MCF 10A (cell line): ENCODE measurements around the gene S1PR5. TPM values are rescaled to one million over a fixed set of nuclear protein-coding genes. Genes with fewer than 3 reads are reported as not detected.

Source experiments
- BruUV-seq: library from RNA; stranded (reverse); fragments of 400-500 nt; replicated peaks from 2 replicates; lab custom pipeline; 2021; lab: Mats Ljungman, UMichigan
- CTCF ChIA-PET: fragments of 300-600 bp; sonication (Branson Sonifier 250); formaldehyde crosslinking; extraction: SDS; loops from one replicate; lab custom pipeline; 2021; ENCODE audit warnings: antibody characterized with exemption, inconsistent platforms; lab: Yijun Ruan, JAX
- POLR2A ChIA-PET: fragments of 300-600, 350-650 bp; sonication (Branson Sonifier 250); formaldehyde crosslinking; extraction: SDS; loops from one replicate; lab custom pipeline; 2020; ENCODE audit warnings: antibody characterized with exemption, inconsistent platforms; lab: Yijun Ruan, JAX
- DNase-seq: peaks from one replicate; pipeline ENCODE4 v3.0.0-alpha.2; 2018; ENCODE audit not compliant: unreplicated experiment
- H3K27ac Mint-ChIP-seq: one replicate; pipeline ENCODE4 v1.8.0; 2022; ENCODE audit warnings: mild to moderate bottlenecking, low read depth, mixed read lengths; ENCODE audit not compliant: unreplicated experiment
- H3K27me3 Mint-ChIP-seq: one replicate; pipeline ENCODE4 v1.8.0; 2022; ENCODE audit warnings: mixed read lengths; ENCODE audit not compliant: insufficient read depth, unreplicated experiment
- H3K36me3 Mint-ChIP-seq: one replicate; pipeline ENCODE4 v1.8.0; 2022; ENCODE audit warnings: mild to moderate bottlenecking, moderate library complexity, mixed read lengths; ENCODE audit not compliant: insufficient read depth, unreplicated experiment
- H3K4me1 Mint-ChIP-seq: one replicate; pipeline ENCODE4 v1.8.0; 2022; ENCODE audit warnings: mixed read lengths; ENCODE audit not compliant: insufficient read depth, unreplicated experiment
- H3K4me3 Mint-ChIP-seq: one replicate; pipeline ENCODE4 v1.8.0; 2022; ENCODE audit warnings: mild to moderate bottlenecking, moderate library complexity, mixed read lengths; ENCODE audit not compliant: unreplicated experiment
- H3K9me3 Mint-ChIP-seq: one replicate; pipeline ENCODE4 v1.8.0; 2022; ENCODE audit warnings: mixed read lengths; ENCODE audit not compliant: unreplicated experiment
- intact Hi-C: fragments of 100-400 bp; cut with micrococcal nuclease; formaldehyde crosslinking; loops from 2 replicates; pipeline ENCODE4 v1.14.1; 2022
- total RNA-seq: library from RNA; stranded (reverse); gene quantifications from 2 replicates; pipeline ENCODE4 v1.2.3, GENCODE V29; 2022
- TF ChIP-seq, protein P1 (sequence below): fragments of 200-600 bp; IDR thresholded peaks from one replicate; pipeline ENCODE4 v1.8.0; 2022; ENCODE audit warnings: antibody characterized with exemption, mild to moderate bottlenecking; ENCODE audit not compliant: unreplicated experiment

Gene S1PR5
- total RNA-seq, 1 experiment from 2014 or later: not detected

DNA sequence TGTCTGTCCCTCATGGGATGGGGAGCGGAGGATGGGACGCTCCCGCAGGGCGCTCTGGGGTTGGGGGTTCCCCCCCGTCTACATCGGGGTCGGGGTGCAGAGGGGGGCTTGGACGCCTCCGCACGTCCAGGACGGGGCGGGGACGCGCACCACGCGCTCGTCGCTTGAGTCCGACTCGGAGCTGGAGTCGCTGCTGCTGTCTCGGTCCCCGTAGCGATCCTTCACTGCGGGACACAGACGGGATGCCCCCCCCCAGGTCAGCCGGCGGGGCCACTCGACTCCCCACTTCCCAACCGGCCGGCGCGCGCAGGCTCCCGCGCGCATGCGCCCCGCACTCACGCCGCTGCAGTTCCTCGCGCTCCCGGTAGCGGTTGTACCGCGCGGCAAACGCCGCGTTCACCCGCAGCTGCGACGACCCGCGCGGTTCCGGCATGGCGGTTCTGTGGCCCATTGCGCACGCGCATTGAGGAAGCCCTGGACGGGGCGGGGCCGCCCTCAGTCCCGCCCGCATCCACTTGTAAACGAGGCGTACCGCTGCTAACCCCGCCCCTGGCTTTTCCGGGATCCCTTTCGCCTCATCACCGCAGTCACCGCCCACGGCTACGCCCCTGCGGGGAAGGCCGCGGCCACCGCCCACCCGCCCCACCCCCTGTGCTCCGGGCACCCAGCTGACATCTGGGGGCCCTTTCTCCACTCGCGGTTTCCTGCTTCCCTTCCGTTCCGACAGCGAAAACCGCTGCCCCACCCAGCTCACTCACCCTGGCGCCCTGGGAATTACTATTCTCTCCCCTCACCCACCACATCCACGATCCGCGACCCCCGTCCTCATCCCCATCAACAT, 48.5 kb upstream of the S1PR5 start, which contains the start of gene KRI1:
TSS of gene KRI1 (minus strand) at position 444 of the 841 bp plus-strand sequence. CDS start at position 433, 11 bp downstream.
- TF ChIP-seq, protein P1, sequence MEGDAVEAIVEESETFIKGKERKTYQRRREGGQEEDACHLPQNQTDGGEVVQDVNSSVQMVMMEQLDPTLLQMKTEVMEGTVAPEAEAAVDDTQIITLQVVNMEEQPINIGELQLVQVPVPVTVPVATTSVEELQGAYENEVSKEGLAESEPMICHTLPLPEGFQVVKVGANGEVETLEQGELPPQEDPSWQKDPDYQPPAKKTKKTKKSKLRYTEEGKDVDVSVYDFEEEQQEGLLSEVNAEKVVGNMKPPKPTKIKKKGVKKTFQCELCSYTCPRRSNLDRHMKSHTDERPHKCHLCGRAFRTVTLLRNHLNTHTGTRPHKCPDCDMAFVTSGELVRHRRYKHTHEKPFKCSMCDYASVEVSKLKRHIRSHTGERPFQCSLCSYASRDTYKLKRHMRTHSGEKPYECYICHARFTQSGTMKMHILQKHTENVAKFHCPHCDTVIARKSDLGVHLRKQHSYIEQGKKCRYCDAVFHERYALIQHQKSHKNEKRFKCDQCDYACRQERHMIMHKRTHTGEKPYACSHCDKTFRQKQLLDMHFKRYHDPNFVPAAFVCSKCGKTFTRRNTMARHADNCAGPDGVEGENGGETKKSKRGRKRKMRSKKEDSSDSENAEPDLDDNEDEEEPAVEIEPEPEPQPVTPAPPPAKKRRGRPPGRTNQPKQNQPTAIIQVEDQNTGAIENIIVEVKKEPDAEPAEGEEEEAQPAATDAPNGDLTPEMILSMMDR: no peak
- intact Hi-C loops: loop anchor here (5.0 kb wide), 1 partner anchor 143 kb away; the partner anchor contains the start of gene PDE4A
- Mint-ChIP-seq H3K9me3 (no peaks in the 10 kb centered on the region), H3K27ac (peak within 1 kb of the TSS; percentile 94), H3K27me3 (no peaks in the 10 kb centered on the region), H3K4me1 (peaks cover 31% of the 10 kb centered on the region), H3K36me3 (peaks cover 19% of the 10 kb centered on the region), H3K4me3 (peak within 1 kb of the TSS; percentile 96)
- POLR2A ChIA-PET: interaction anchor here (0.7 to 5.4 kb wide), 10 partner anchors 10 to 278 kb away, joined by 3 to 23 read pairs (median 3); partner anchors contain the start of genes CDC37 and QTRT1
- no TSS peak for BruUV-seq
- CTCF ChIA-PET: interaction anchor here (0.8 kb wide), 1 partner anchor 16 kb away, joined by 4 read pairs; no protein-coding TSS in a partner anchor
- DNase-seq: peak; percentile 98

DNA sequence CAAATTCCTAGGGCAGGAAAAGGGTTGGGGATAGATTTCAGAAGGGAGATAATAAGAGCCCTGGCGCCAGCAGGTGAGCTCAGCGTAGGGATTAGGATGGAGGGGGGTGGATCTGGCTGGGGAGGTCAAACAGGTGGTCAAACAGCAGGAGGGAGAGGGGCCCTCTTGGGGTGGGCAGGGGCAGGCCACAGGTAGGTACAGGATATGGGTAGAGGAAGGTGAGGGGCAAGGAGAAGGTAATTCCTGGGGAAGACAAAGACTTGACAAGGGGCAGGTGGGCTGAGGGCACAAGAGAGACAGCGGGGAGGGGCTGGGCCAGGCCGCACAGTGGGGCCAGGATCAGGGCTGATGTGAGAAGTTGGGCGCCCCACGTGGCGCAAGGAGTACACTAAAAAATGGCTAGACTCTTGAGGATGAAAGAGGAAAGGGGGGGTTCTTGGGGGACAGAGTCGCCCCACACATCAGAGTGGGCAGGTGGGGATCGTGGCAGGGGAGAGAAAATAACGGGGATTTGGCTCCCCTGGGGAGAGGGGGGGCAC, 47.9 kb upstream of the S1PR5 start:
- TF ChIP-seq, protein P1: no peak
- POLR2A ChIA-PET: interaction anchor here (0.7 to 5.4 kb wide), 6 partner anchors 10 to 162 kb away, joined by 3 to 23 read pairs (median 4); partner anchors contain the start of gene CDC37
- H3K4me3 Mint-ChIP-seq: peak overlapping the region; percentile 96
- intact Hi-C loops: loop anchor here (5.0 kb wide), 1 partner anchor 143 kb away; the partner anchor contains the start of gene PDE4A
- no peaks in the 10 kb centered on the region for H3K27me3 Mint-ChIP-seq
- peaks cover 31% of the 10 kb centered on the region for H3K4me1 Mint-ChIP-seq
- peak; percentile 43 for DNase-seq
- no peaks in the 10 kb centered on the region for H3K9me3 Mint-ChIP-seq
- CTCF ChIA-PET: interaction anchor here (0.6 to 1.2 kb wide), 3 partner anchors 79 to 98 kb away, joined by 3 read pairs; no protein-coding TSS in a partner anchor
- H3K36me3 Mint-ChIP-seq: peaks cover 26% of the 10 kb centered on the region
- no TSS peak for BruUV-seq
- peak overlapping the region; percentile 94 for H3K27ac Mint-ChIP-seq

DNA sequence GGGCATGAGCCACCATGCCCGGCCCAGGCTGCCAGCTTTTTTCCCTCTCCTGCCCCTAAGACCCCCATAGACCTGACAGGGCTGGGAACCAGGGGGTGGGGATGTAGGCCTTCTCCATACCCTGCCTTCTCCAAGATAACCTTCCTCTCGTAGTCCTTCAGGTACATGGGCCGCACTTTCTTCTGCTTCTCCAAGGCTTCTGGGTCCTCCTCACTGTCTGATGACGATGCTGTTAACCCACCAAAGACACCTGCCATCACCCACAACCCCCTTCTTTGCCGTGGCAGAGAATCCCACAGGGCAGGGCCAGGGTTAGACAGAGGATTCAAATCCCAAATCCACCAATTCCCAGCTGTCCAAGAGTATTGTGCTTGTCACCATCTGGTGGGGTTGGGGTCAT, 45.4 kb upstream of the S1PR5 start:
- no peaks in the 10 kb centered on the region for H3K9me3 Mint-ChIP-seq
- CTCF ChIA-PET: interaction anchor here (0.6 to 2.0 kb wide), 3 partner anchors 21 to 134 kb away, joined by 3 to 7 read pairs (median 3); no protein-coding TSS in a partner anchor
- DNase-seq: no peak
- H3K36me3 Mint-ChIP-seq: peaks cover 50% of the 10 kb centered on the region
- peaks cover 17% of the 10 kb centered on the region for H3K4me1 Mint-ChIP-seq
- BruUV-seq: no TSS peak
- H3K4me3 Mint-ChIP-seq: no peak overlapping the region
- no peaks in the 10 kb centered on the region for H3K27me3 Mint-ChIP-seq
- intact Hi-C loops: no loop called here
- no peak overlapping the region for H3K27ac Mint-ChIP-seq
- POLR2A ChIA-PET: interaction anchor here (0.6 kb wide), 1 partner anchor 11 kb away, joined by 3 read pairs; no protein-coding TSS in a partner anchor
- TF ChIP-seq, protein P1: no peak
